ENCODE results near the gene LAGE3.

- no peak for TF ChIP-seq CTCF (conservative IDR thresholded peaks at IDR 0.05; ENCODE audit: low read length)
- no peak for TF ChIP-seq EZH2phosphoT487 (IDR thresholded peaks at IDR 0.05; ENCODE audit: borderline replicate concordance)
Observed at GRCh38 chrX:154458116-154458953, 20.7 kb downstream of the LAGE3 start, which contains the start of gene PLXNA3.

All from Loucy (cell line).